ENCODE results near the gene COPZ1.
"Not testable (repeated sequence)": the region's sequence is repeated elsewhere in the genome, so short reads cannot be mapped to it uniquely, and the experiment has no call there.

COPZ1 gene

DNA sequence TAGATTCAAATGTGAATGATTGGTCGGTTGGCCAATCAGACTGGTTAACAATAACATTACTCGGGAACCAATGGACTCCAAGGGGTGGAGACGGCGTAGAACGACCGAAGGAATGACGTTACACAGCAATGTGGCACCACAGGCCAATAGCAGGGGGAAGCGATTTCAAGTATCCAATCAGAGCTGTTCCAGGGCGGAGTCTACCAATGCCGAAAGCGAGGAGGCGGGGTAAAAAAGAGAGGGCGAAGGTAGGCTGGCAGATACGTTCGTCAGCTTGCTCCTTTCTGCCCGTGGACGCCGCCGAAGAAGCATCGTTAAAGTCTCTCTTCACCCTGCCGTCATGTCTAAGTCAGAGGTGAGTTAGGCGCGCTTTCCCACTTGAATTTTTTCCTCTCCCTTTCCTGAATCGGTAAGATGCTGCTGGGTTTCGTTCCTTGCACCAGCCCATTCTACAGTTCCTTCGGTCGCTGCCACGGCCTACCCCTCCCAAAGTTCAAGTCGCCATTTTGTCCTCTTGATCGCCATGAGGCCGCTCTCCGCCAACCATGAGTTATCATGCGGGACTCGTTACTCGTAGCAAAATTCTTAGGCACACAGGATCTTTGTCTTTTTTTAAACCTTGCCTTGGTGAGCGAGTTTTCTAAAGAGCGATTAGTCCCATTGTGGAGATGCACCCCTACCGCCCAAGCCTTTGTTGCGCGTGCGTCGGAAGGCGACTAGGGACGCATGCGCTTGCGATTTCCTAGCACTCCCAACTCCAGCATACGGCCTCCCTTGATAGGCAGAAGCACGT lies 44.3 kb upstream of the COPZ1 start, which contains the start of gene HNRNPA1:
HNRNPA1 (plus strand) TSS at position 259 of the 793 bp plus-strand sequence; CDS start at position 341, 82 bp downstream.
- Histone ChIP-seq H3K4me3 (replicated peaks; ENCODE audit: low read depth, low read length) (peak within 1 kb of the TSS; percentile 100), H3K36me3 (ENCODE audit: control insufficient read depth, insufficient read depth, low read length) (peaks cover 13% of the 10 kb centered on the region), H3K27me3 (replicated peaks; ENCODE audit: control insufficient read depth, insufficient read depth, low read length) (no peaks in the 10 kb centered on the region)
- no peak for TF ChIP-seq CTCF (IDR thresholded peaks at IDR 0.05; ENCODE audit: insufficient read depth, low read length, poor library complexity, severe bottlenecking)
- peak; percentile 91 for DNase-seq (ENCODE audit: extremely low read depth, insufficient read length)

GRCh38 chr12:54281261-54281638 lies 43.7 kb upstream of the COPZ1 start:
- peaks cover 18% of the 10 kb centered on the region for H3K36me3 ChIP-seq (ENCODE audit: control insufficient read depth, insufficient read depth, low read length)

DNA sequence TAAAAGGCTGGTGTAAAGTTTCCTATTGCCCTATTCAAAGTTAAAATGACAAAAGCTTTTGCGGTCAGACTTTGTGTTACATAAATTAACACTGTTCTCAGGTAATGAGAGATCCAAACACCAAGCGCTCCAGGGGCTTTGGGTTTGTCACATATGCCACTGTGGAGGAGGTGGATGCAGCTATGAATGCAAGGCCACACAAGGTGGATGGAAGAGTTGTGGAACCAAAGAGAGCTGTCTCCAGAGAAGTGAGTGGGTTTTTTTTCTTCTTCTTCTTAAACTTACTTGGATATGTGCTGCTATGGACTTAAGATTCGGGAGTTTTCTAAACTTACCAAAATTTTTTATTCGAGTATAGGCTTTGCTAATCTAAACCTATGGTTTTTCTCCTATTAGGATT lies 43.2 kb upstream of the COPZ1 start:
- DNase-seq (ENCODE audit: extremely low read depth, insufficient read length); H3K27me3 ChIP-seq (replicated peaks; ENCODE audit: control insufficient read depth, insufficient read depth, low read length): not testable (repeated sequence)
- Histone ChIP-seq H3K36me3 (ENCODE audit: control insufficient read depth, insufficient read depth, low read length) (peaks cover 18% of the 10 kb centered on the region), H3K4me3 (replicated peaks; ENCODE audit: low read depth, low read length) (peak overlapping the region; percentile 91)

More at GRCh38 chr12:54281261-54281638, 43.7 kb upstream of the COPZ1 start:
- H3K4me3 ChIP-seq (replicated peaks; ENCODE audit: low read depth, low read length): peak overlapping the region; percentile 91
- DNase-seq (ENCODE audit: extremely low read depth, insufficient read length); H3K27me3 ChIP-seq (replicated peaks; ENCODE audit: control insufficient read depth, insufficient read depth, low read length): not testable (repeated sequence)

GRCh38 chr12:54282949-54283593 lies 41.9 kb upstream of the COPZ1 start:
- Histone ChIP-seq H3K27me3 (replicated peaks; ENCODE audit: control insufficient read depth, insufficient read depth, low read length) (no peaks in the 10 kb centered on the region), H3K36me3 (ENCODE audit: control insufficient read depth, insufficient read depth, low read length) (peaks cover 26% of the 10 kb centered on the region), H3K4me3 (replicated peaks; ENCODE audit: low read depth, low read length) (peak overlapping the region; percentile 91)
- no peak for DNase-seq (ENCODE audit: extremely low read depth, insufficient read length)
- no peak for TF ChIP-seq CTCF (IDR thresholded peaks at IDR 0.05; ENCODE audit: insufficient read depth, low read length, poor library complexity, severe bottlenecking)

DNA sequence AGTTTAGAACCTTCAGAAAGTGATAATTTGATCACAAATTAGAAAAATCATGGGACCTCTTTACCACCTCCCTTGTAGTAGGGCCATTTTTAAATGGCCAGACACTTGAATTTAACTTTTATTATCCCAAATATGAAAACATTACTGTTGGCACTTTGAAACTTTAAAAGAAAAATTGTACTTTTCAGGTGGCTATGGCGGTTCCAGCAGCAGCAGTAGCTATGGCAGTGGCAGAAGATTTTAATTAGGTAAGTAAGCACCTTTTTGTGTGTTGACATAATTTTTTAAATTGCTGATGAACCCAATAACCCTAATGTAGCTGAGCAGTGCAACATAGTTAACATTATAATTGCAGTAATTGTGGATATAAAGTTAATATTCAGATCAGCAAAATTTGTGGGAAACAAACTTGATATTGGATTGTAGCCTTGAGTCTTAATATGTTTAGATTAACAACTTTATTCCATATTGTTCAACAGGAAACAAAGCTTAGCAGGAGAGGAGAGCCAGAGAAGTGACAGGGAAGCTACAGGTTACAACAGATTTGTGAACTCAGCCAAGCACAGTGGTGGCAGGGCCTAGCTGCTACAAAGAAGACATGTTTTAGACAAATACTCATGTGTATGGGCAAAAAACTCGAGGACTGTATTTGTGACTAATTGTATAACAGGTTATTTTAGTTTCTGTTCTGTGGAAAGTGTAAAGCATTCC lies 40.7 kb upstream of the COPZ1 start:
- Histone ChIP-seq H3K36me3 (ENCODE audit: control insufficient read depth, insufficient read depth, low read length) (peaks cover 26% of the 10 kb centered on the region), H3K4me3 (replicated peaks; ENCODE audit: low read depth, low read length) (peak overlapping the region; percentile 91)
- not testable (repeated sequence) for DNase-seq (ENCODE audit: extremely low read depth, insufficient read length); H3K27me3 ChIP-seq (replicated peaks; ENCODE audit: control insufficient read depth, insufficient read depth, low read length)

DNA sequence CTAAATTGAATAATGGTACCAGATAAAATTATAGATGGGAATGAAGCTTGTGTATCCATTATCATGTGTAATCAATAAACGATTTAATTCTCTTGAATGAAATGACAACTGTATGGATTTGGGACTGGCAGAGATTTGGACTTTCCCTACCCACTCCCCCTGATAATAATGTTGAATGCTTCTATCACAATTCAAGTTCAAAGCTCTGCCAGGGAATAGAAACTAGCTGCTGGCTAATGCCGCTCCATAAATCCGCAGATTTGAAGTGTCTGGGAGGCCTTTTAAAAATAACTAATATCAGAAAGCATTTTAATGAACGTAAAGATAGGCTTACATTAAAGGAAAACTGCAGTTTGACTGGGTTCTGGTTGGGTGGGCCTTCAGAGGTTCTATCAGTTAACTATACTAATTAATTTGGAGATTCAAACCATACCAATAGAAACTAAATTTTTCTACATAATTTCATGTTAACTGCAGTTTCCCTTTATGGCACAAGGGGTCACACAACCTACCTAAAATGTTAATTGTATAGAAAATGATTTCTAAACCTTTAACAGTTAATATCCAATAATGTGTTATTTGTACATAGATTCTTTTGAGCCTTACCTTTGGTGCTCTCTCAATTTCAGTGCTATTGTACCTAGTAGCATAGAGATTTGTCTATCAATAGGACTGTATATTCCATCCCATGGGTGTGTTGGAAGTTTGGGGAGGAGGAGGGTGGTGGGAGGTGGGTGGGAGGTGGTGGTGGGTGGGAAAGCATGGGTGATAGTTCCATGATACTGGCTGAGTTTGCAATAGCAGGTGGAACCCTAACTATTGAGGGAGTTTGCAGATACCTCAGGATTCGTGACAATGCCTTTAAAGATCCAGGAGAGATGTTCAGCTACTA lies 39.5 kb upstream of the COPZ1 start:
- H3K4me3 ChIP-seq (replicated peaks; ENCODE audit: low read depth, low read length): no peak overlapping the region
- no peak for TF ChIP-seq CTCF (IDR thresholded peaks at IDR 0.05; ENCODE audit: insufficient read depth, low read length, poor library complexity, severe bottlenecking)

More for the DNA sequence above, 39.5 kb upstream of the COPZ1 start:
- no peaks in the 10 kb centered on the region for H3K27me3 ChIP-seq (replicated peaks; ENCODE audit: control insufficient read depth, insufficient read depth, low read length)
- DNase-seq (ENCODE audit: extremely low read depth, insufficient read length): no peak
- peaks cover 26% of the 10 kb centered on the region for H3K36me3 ChIP-seq (ENCODE audit: control insufficient read depth, insufficient read depth, low read length)

All from GM06990 (cell line).